Endothelial cell of umbilical vein (primary cell): ENCODE results near the gene EGR4. TPM values are rescaled to one million over a fixed set of nuclear protein-coding genes. Genes with fewer than 3 reads are reported as not detected.
A peak's percentile ranks its signal among the peaks of the same experiment; 100 is the strongest.

Experiments
- BruUV-seq: library from RNA; stranded (reverse); fragments of 400-500 nt; replicated peaks from 2 replicates; lab custom pipeline; 2021; lab: Mats Ljungman, UMichigan
- CTCF ChIA-PET: fragments of 300-600, 350-600 bp; sonication (Branson Sonifier 250); formaldehyde crosslinking; loops from one replicate; lab custom pipeline; 2021; ENCODE audit warnings: antibody characterized with exemption, inconsistent platforms; lab: Charles Lee
- POLR2A ChIA-PET: fragments of 300-600, 350-600 bp; sonication (Branson Sonifier 250); formaldehyde crosslinking; loops from one replicate; lab custom pipeline; 2021; ENCODE audit warnings: antibody characterized with exemption, inconsistent platforms; lab: Charles Lee
- DNase-seq: peaks from one replicate; pipeline ENCODE4 v3.0.0-alpha.2; 2011; ENCODE audit warnings: low read depth, low spot score
- FAIRE-seq: peaks from 2 replicates; lab custom pipeline; 2011; peaks lifted over from hg19 to GRCh38; lab: Jason Lieb, UNC
- H2AFZ ChIP-seq: 2 replicates; pipeline ENCODE4 v1.6.0; 2012; ENCODE audit warnings: low read depth, low read length, control low read depth, inconsistent platforms
- H3K27ac ChIP-seq: 2 replicates; pipeline ENCODE4 v1.5.1; 2011; ENCODE audit warnings: low read depth, mild to moderate bottlenecking, control low read depth, low read length, moderate library complexity; ENCODE audit not compliant: insufficient read depth
- H3K27me3 ChIP-seq, 2 experiments: 2 replicates each; pipeline versions ENCODE4 v1.6.0 to v1.6.1; 2011; ENCODE audit warnings: low read length in 2 of 2, mixed read lengths in 1 of 2; ENCODE audit not compliant: control insufficient read depth in 2 of 2, insufficient read depth in 2 of 2
- H3K36me3 ChIP-seq, 2 experiments: 2 replicates in 1 of 2; 3 replicates in 1 of 2; pipeline ENCODE4 v1.5.1; 2011; ENCODE audit warnings: low read length in 2 of 2, mild to moderate bottlenecking in 1 of 2, moderate library complexity in 1 of 2; ENCODE audit not compliant: control insufficient read depth in 2 of 2, insufficient read depth in 2 of 2; ENCODE audit errors: extremely low read depth in 1 of 2
- H3K4me1 ChIP-seq: 3 replicates; pipeline ENCODE4 v1.5.1; 2011; ENCODE audit warnings: mild to moderate bottlenecking, low read length; ENCODE audit not compliant: control insufficient read depth, insufficient read depth; ENCODE audit errors: extremely low read depth
- H3K4me2 ChIP-seq: 2 replicates; pipeline ENCODE4 v1.6.1; 2011; ENCODE audit warnings: low read length, control low read depth, mixed read lengths; ENCODE audit not compliant: insufficient read depth
- H3K4me3 ChIP-seq, 3 experiments: fragments of 200-600 bp in 1 of 3; sonication (generic), shearing (Covaris generic) in 1 of 3; replicated peaks in 1 of 3; 2 replicates each; pipeline ENCODE4 v1.5.1; 2011 to 2016; ENCODE audit warnings: control low read depth in 3 of 3, low read length in 3 of 3, mild to moderate bottlenecking in 2 of 3, inconsistent platforms in 1 of 3, low read depth in 1 of 3, moderate library complexity in 1 of 3; ENCODE audit not compliant: insufficient read depth in 1 of 3
- H3K79me2 ChIP-seq: 2 replicates; pipeline ENCODE4 v1.6.0; 2012; ENCODE audit warnings: low read length, inconsistent platforms; ENCODE audit not compliant: control insufficient read depth, insufficient read depth
- H3K9ac ChIP-seq: replicated peaks from 2 replicates; pipeline ENCODE3; 2011; ENCODE audit warnings: low read length, control low read depth; ENCODE audit not compliant: insufficient read depth; ENCODE audit errors: extremely low read depth
- H3K9me1 ChIP-seq: replicated peaks from 3 replicates; pipeline ENCODE4 v1.6.0; 2011; ENCODE audit warnings: mild to moderate bottlenecking, low read length; ENCODE audit not compliant: control insufficient read depth, insufficient read depth; ENCODE audit errors: extremely low read depth
- H3K9me3 ChIP-seq: replicated peaks from 2 replicates; pipeline ENCODE4 v1.5.1; 2012; ENCODE audit warnings: low read length, inconsistent platforms; ENCODE audit not compliant: control insufficient read depth, insufficient read depth
- H4K20me1 ChIP-seq: replicated peaks from 2 replicates; pipeline ENCODE3; 2011; ENCODE audit warnings: mild to moderate bottlenecking, low read length; ENCODE audit not compliant: control insufficient read depth, insufficient read depth; ENCODE audit errors: extremely low read depth
- CTCF ChIP-seq, 2 donors: IDR thresholded peaks; 1 replicate in 1 of 2; 2 replicates in 1 of 2; pipeline ENCODE4 v1.5.1; 2011; ENCODE audit warnings: low read length in 2 of 2, mild to moderate bottlenecking in 2 of 2, moderate library complexity in 2 of 2, control low read depth in 1 of 2, inconsistent platforms in 1 of 2, low read depth in 1 of 2; ENCODE audit not compliant: insufficient read depth in 1 of 2; ENCODE audit errors: extremely low read depth in 1 of 2
- EZH2 ChIP-seq: IDR thresholded peaks from 2 replicates; pipeline ENCODE4 v1.6.1; 2012; ENCODE audit warnings: borderline replicate concordance, low read depth, mild to moderate bottlenecking, moderate library complexity, low read length, inconsistent platforms; ENCODE audit not compliant: severe bottlenecking
- FOS ChIP-seq: IDR thresholded peaks from 2 replicates; pipeline ENCODE4 v1.6.1; 2011; ENCODE audit warnings: mild to moderate bottlenecking, low read length, moderate library complexity, borderline replicate concordance; ENCODE audit not compliant: insufficient read depth
- JUN ChIP-seq: IDR thresholded peaks from 2 replicates; pipeline ENCODE4 v1.6.1; 2011; ENCODE audit warnings: borderline replicate concordance, low read depth; ENCODE audit not compliant: insufficient read length, insufficient read depth
- MAX ChIP-seq: IDR thresholded peaks from 2 replicates; pipeline ENCODE4 v1.6.1; 2011; ENCODE audit not compliant: insufficient read depth, insufficient read length
- MYC ChIP-seq: IDR thresholded peaks from one replicate; pipeline ENCODE4 v1.6.1; 2011; ENCODE audit warnings: mild to moderate bottlenecking, low read depth, low read length
- POLR2AphosphoS5 ChIP-seq: IDR thresholded peaks from 2 replicates; pipeline ENCODE4 v1.6.1; 2012; ENCODE audit warnings: low read depth, mild to moderate bottlenecking, control low read depth, low read length, moderate library complexity; ENCODE audit not compliant: insufficient read depth
- dilution Hi-C: fragments of 300-500 bp; cut with MboI; formaldehyde crosslinking; loops from one replicate; pipeline ENCODE4 v1.15.0; 2019; ENCODE audit warnings: low sequenced_read_pairs; ENCODE audit not compliant: extremely low pct_ligation_motif_present
- intact Hi-C: fragments of 100-400 bp; cut with micrococcal nuclease; formaldehyde crosslinking; loops from one replicate; pipeline ENCODE4 v1.10.0; 2022
- polyA plus RNA-seq, 4 experiments: library from polyadenylated mRNA; depleted of rRNA in 3 of 4; stranded (reverse) in 3 of 4; unstranded in 1 of 4; fragments of >200 nt; gene quantifications; 2 replicates each; pipeline versions ENCODE4 v1.2.1 to v1.2.3, GENCODE V29; 2011 to 2012; ENCODE audit warnings: missing spikeins in 1 of 4
- total RNA-seq: library from RNA; stranded (reverse); gene quantifications from 2 replicates; pipeline ENCODE4 v1.2.3, GENCODE V29; 2021

Gene EGR4
- total and polyA plus RNA-seq, 2 donors (not counting 3 experiments of a cell fraction or from before 2014, with no cell fraction given), result not detected

- peak overlapping the region; percentile 65 for H3K4me2 ChIP-seq
- DNase-seq (no peak), FAIRE-seq (no peak)
- no peaks in the 10 kb centered on the region for H4K20me1 ChIP-seq
- H3K4me3 ChIP-seq, result peak overlapping the region; percentile 22 to 41 (median 37)
- intact Hi-C loops (no loop called here), dilution Hi-C loops (no loop called here)
- peak overlapping the region; percentile 65 for H2AFZ ChIP-seq
- no peaks in the 10 kb centered on the region for H3K9me1 ChIP-seq
- ChIA-PET POLR2A (no interaction called here), CTCF (no interaction called here)
- no peaks in the 10 kb centered on the region for H3K36me3 ChIP-seq
- H3K4me1 ChIP-seq, result peaks cover 4% of the 10 kb centered on the region
- H3K9ac ChIP-seq, result no peak overlapping the region
- H3K27ac ChIP-seq, result no peak overlapping the region
- no peaks in the 10 kb centered on the region for H3K9me3 ChIP-seq
- TF ChIP-seq FOS, result no peak
- TF ChIP-seq JUN, result no peak
- TF ChIP-seq CTCF (IDR thresholded peaks at IDR 0.05; ENCODE audit: extremely low read depth in 1 of 2, insufficient read depth in 1 of 2, low read depth in 1 of 2, low read length in 2 of 2), result no peak
- peak; percentile 20 for TF ChIP-seq EZH2
- TF ChIP-seq POLR2AphosphoS5, result no peak
- no peak for TF ChIP-seq MAX
- TF ChIP-seq MYC, result no peak
- H3K79me2 ChIP-seq, result no peaks in the 10 kb centered on the region
- H3K27me3 ChIP-seq, result peaks cover 25 to 42% of the 10 kb centered on the region in 2 experiments
- BruUV-seq, result no TSS peak
These were observed 9.6 kb downstream of the EGR4 start for GRCh38 chr2:73283545-73284295.
